Subcutaneous adipose tissue (tissue), 4 donors: ENCODE results near the gene PTPRC. TPM values are rescaled to one million over a fixed set of nuclear protein-coding genes. Genes with fewer than 3 reads are reported as not detected.

Source experiments
- CTCF ChIP-seq: fragments of 450-650 bp; IDR thresholded peaks from one replicate; pipeline ENCODE4 v1.5.1; 2016; ENCODE audit warnings: low read depth, mild to moderate bottlenecking, control low read depth, antibody characterized with exemption, moderate library complexity
- total RNA-seq, 4 donors: library from RNA; depleted of rRNA; stranded (reverse); fragments of >200 nt; gene quantifications; one replicate each; pipeline ENCODE4 v1.1.0, GENCODE V29; 2016

PTPRC gene, protein sequence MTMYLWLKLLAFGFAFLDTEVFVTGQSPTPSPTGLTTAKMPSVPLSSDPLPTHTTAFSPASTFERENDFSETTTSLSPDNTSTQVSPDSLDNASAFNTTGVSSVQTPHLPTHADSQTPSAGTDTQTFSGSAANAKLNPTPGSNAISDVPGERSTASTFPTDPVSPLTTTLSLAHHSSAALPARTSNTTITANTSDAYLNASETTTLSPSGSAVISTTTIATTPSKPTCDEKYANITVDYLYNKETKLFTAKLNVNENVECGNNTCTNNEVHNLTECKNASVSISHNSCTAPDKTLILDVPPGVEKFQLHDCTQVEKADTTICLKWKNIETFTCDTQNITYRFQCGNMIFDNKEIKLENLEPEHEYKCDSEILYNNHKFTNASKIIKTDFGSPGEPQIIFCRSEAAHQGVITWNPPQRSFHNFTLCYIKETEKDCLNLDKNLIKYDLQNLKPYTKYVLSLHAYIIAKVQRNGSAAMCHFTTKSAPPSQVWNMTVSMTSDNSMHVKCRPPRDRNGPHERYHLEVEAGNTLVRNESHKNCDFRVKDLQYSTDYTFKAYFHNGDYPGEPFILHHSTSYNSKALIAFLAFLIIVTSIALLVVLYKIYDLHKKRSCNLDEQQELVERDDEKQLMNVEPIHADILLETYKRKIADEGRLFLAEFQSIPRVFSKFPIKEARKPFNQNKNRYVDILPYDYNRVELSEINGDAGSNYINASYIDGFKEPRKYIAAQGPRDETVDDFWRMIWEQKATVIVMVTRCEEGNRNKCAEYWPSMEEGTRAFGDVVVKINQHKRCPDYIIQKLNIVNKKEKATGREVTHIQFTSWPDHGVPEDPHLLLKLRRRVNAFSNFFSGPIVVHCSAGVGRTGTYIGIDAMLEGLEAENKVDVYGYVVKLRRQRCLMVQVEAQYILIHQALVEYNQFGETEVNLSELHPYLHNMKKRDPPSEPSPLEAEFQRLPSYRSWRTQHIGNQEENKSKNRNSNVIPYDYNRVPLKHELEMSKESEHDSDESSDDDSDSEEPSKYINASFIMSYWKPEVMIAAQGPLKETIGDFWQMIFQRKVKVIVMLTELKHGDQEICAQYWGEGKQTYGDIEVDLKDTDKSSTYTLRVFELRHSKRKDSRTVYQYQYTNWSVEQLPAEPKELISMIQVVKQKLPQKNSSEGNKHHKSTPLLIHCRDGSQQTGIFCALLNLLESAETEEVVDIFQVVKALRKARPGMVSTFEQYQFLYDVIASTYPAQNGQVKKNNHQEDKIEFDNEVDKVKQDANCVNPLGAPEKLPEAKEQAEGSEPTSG (N-terminal part only)
- total RNA-seq = 100 to 1,000 TPM in 1 of 4 donors, 10 to 100 TPM in 3; 18.6 to 167 (median 59.8) TPM

GRCh38 chr1:198638894-198639635, at the start of gene PTPRC:
PTPRC (plus strand) TSS chr1:198639040; CDS start chr1:198639269, 229 bp downstream.
- TF ChIP-seq CTCF = no peak

GRCh38 chr1:198590454-198590853, 48.4 kb upstream of the PTPRC start:
- TF ChIP-seq CTCF = no peak

GRCh38 chr1:198595765-198596164, 43.1 kb upstream of the PTPRC start:
- no peak for TF ChIP-seq CTCF

GRCh38 chr1:198597690-198598430, 41.0 kb upstream of the PTPRC start:
- no peak for TF ChIP-seq CTCF

DNA sequence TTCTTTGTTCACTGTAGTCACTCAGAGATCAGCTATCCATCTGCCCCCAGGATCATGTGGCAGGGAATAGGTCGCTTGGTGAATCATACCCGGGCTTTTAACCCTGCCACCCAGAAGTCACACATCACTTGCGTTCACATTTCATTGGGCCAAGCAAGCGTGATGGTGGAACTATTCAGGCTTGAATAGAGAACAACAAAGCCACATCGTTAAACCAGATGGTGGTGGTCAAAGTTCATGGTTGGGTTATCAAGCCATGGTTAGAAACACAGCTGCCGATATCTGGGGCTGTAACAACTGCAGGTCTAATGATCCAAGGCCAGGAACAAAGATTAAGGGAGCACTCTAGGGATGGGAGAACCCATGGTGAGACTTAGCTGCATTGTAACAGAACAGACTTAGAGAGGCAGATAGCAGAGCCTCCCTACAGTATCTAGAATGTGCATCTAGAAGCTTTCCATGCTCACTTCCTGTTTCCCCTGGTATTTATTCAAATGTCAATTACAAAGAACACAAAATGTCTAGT, 40.0 kb upstream of the PTPRC start:
- TF ChIP-seq CTCF = no peak

GRCh38 chr1:198599749-198600148, 39.1 kb upstream of the PTPRC start:
- no peak for TF ChIP-seq CTCF
